ENCODE measurements around the gene AMER1.

Gene AMER1

DNA sequence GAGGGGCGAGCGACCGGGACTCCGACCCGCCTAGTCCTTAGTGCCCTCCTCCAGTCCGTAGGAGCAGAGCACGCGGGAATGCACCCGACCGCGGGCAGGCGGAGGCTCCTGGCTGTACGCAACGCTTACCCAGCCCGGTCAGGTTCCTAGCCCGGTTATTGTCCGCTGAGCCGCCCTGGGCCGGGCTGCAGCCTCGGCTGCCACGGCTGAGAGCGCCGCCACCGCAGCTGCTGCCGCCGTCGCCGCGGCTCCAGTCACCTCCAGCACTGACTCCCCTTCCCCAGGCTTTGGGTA, at the start of gene AMER1:
Gene AMER1, minus strand, starts transcription at position 268 of the 294 bp plus-strand sequence. CDS start 12,422 bp downstream, outside the sequence.
- TF ChIP-seq, protein P1, sequence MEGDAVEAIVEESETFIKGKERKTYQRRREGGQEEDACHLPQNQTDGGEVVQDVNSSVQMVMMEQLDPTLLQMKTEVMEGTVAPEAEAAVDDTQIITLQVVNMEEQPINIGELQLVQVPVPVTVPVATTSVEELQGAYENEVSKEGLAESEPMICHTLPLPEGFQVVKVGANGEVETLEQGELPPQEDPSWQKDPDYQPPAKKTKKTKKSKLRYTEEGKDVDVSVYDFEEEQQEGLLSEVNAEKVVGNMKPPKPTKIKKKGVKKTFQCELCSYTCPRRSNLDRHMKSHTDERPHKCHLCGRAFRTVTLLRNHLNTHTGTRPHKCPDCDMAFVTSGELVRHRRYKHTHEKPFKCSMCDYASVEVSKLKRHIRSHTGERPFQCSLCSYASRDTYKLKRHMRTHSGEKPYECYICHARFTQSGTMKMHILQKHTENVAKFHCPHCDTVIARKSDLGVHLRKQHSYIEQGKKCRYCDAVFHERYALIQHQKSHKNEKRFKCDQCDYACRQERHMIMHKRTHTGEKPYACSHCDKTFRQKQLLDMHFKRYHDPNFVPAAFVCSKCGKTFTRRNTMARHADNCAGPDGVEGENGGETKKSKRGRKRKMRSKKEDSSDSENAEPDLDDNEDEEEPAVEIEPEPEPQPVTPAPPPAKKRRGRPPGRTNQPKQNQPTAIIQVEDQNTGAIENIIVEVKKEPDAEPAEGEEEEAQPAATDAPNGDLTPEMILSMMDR (IDR thresholded peaks at IDR 0.05): no peak

DNA sequence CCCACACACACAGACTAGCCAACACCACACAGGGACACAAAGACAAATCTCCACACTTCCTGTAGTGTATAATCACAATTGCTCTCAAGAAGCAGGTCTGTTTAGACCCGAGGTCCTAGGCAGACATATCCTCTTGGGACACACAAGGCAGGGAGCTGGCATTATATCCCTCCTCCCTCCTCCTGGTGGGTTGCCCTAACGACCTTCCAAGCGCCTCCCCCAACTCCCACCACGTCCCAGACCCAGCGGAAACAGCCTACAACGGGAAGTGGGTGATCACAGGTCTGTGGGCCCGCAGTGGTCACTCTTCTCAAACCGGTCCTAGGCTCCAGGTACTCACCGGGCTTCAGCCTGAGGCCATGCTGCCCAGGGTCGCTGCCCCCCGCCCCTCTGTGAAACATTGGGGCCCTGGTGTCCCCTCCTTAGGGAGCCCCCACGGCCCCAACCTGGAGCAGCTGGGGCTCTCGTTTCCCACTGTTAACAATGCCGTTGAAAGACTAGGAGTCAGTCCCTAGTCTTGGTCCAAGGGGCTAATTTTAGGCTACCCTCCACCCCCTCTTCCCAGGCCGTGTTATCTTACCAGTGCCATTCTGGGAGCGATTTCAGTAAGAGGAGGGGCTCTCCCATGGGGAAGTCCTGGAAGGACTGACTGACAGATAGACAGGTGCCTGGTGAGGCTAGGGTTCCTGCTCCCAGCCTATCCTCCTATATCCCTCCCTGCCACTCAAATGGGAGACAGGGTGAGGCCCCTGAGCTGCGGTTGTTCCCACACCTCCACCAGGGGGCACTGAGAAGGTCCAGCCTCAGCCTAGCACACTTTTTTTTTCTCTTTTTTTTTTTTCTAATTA, 24.8 kb upstream of the AMER1 start, which contains the start of gene ASB12:
Gene ASB12, minus strand, starts transcription at position 485 of the 848 bp plus-strand sequence. CDS start 4,957 bp downstream, outside the sequence.
- TF ChIP-seq, protein P1 (IDR thresholded peaks at IDR 0.05): no peak

GRCh38 chrX:64229154-64229553, 23.6 kb upstream of the AMER1 start:
- TF ChIP-seq, protein P1 (IDR thresholded peaks at IDR 0.05): no peak

DNA sequence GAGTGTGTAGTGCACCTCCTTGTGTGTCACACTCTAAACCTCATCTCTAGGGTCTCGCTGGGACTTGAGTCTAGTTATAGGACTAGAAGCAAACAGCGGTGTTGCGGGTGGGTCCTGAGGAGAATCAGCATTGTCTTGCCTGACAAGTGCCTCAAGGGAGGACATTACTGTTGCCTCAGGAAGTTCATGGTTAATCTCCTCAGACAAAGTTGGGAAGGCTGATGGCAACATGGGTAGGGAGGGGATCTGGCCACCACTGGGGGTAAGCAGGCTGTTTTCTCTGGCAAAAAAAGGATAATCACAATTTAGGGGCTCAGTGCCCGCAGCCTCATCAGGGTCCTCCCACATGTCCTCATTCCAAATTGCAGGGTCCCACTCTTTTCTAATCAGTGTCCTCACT, 12.5 kb upstream of the AMER1 start:
- TF ChIP-seq, protein P1 (IDR thresholded peaks at IDR 0.05): no peak

DNA sequence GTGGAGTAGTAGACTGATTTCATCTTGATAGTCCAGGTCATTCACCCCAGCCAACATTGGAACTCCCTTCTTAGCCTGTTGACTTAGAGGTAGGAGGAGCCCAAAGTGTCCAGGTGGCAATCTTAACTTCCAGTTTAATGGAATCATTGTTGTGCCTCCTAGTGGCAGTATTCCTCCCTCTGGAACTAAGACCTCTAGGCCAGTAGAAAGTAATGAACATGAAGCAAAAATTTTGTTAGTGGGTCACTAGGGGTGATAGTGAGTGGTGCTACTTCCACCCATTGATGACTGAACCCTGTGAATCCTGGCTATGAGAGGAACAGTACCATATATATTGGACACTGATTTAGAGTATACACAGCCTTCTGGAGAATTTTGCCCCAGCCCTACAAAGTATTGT, 8.5 kb upstream of the AMER1 start:
- TF ChIP-seq, protein P1 (IDR thresholded peaks at IDR 0.05): peak; percentile 14; the same call in 1 of the 2 replicates

GRCh38 chrX:64206556-64207162, 1.2 kb upstream of the AMER1 start:
- TF ChIP-seq, protein P1 (IDR thresholded peaks at IDR 0.05): no peak

DNA sequence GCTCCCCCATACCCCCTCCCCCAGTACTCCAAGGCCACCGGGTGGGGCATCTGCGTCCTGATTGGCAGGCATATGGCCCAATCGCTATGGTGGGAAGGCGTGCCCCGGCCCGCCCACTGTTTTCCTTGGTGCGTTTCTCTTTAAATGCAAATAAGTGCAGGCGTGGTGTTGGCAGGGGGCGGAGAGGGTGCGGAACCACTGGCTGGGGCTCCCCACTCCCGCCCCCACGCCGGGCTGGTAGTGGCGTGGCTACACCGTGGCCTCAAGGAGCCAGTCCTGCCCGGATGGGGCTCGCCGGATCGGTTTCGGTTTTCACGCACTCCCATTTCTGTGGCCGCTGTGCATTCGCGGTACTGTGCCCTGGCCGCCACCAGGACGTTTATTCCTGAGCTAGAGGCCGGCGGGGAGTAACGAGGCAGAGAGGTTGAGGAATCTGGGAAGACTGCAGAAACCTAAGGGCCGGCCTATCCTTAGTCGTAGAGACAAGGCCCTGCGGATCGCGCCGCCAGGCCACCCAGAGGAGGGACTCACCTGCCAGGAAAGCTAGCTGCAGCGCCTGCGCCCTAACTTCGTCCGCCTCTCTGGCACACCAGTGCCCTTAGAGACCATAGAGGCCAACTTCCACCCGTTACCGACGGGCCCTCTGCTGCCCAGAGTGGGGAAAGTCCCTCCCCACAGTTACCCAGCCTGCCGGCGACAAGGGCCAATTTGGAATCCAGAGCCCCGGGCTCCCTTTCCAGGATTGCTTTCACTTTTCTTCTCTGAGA, 410 bp upstream of the AMER1 start:
- TF ChIP-seq, protein P1 (IDR thresholded peaks at IDR 0.05): peak; percentile 10; the same call in 1 of the 2 replicates

Measured in LNCAP (cell line).